Measurements from ENCODE around the gene TFDP2. TPM values are rescaled to one million over a fixed set of nuclear protein-coding genes. Genes with fewer than 3 reads are reported as not detected.

Gene TFDP2
- total and polyA plus RNA-seq, 2 of the 8 experiments (the other 6 are each of a cell fraction or from before 2014, with no cell fraction given) = 41.1 to 119 TPM

DNA sequence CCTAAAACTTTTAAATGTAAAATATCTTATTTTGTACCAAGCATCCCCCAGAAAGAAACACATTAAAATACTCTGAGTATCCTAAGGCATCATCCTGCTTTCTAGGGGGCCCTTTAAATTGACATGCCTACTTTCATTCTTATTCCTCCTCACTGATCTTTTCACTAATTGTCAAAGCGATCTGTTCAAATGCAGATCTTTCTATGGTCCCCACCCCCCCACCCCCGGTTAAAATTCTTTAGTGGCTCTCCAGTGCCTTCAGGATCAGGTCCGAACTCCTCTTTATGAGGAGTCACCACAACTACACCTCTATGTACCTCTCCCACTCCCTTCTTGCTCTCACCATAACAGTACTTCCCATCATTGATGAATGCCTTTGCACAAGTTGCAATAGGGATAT, 19.2 kb upstream of the TFDP2 start (continued):
- TF ChIP-seq CEBPB (IDR thresholded peaks at IDR 0.05; ENCODE audit: low read depth, low read length) = no peak

All from H1 (cell line).